ENCODE measurements around the gene DPYD.
A peak's percentile ranks its signal among the peaks of the same experiment; 100 is the strongest.

Gene DPYD

DNA sequence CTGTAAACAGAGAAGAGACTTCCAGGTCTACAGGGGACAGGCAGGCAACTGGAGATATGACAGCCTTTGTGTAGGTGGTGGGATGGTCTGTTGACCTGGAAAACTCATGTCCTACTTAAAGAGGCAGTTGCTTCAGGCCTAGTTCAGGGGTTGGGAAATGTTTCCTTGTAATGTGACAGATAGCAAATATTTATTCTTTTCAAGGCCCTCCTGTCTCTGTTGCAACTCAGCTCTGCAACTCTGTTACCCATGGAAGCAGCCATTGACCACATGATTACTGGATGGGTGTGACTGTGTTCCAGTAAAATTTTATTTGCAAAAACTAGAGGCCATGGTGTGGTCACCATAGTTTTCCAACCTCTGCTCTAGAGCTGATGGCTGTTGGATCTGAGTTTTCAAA, 857.3 kb downstream of the DPYD start:
- no peak overlapping the region for H2BK5ac ChIP-seq (ENCODE audit: low read length)
- no peak overlapping the region for H3K4me3 ChIP-seq (ENCODE audit: low read length in 2 of 2)
- H2AK5ac ChIP-seq (ENCODE audit: low read depth, low read length): no peak overlapping the region
- no peak overlapping the region for H3K9ac ChIP-seq (ENCODE audit: low read depth, low read length, poor library complexity)
- no peak overlapping the region for H2BK12ac ChIP-seq (ENCODE audit: low read length)
- H3K4me2 ChIP-seq (ENCODE audit: insufficient read depth, low read length, poor library complexity, severe bottlenecking): no peak overlapping the region
- no peaks in the 10 kb centered on the region for H3K4me1 ChIP-seq (ENCODE audit: control insufficient read depth in 2 of 2, insufficient read depth in 1 of 2, low read depth in 1 of 2, low read length in 2 of 2)
- H3K9me3 ChIP-seq (replicated peaks in 1 of 2; ENCODE audit: control insufficient read depth in 2 of 2, insufficient read depth in 1 of 2, low read depth in 1 of 2, low read length in 2 of 2): peaks cover 6 to 13% of the 10 kb centered on the region in 2 donors
- no peak for DNase-seq (ENCODE audit: low spot score)
- no peaks in the 10 kb centered on the region for H3K27me3 ChIP-seq (ENCODE audit: control insufficient read depth in 3 of 3, insufficient read depth in 3 of 3, low read depth in 1 of 3, low read length in 3 of 3)
- H2BK120ac ChIP-seq (ENCODE audit: low read depth, low read length): no peak overlapping the region
- no peak overlapping the region for H2BK15ac ChIP-seq (ENCODE audit: low read length)
- no peaks in the 10 kb centered on the region for H3K79me1 ChIP-seq (ENCODE audit: low read depth, low read length)
- H3K18ac ChIP-seq (ENCODE audit: low read length): no peak overlapping the region
- H4K8ac ChIP-seq (ENCODE audit: low read depth, low read length): no peak overlapping the region
- H4K91ac ChIP-seq (ENCODE audit: low read depth, low read length, poor library complexity): no peak overlapping the region
- H3K27ac ChIP-seq (replicated peaks; ENCODE audit: low read length): no peak overlapping the region
- no peak overlapping the region for H3K23ac ChIP-seq (ENCODE audit: low read depth, low read length, poor library complexity)
- no peaks in the 10 kb centered on the region for H3K36me3 ChIP-seq (replicated peaks in 1 of 2; ENCODE audit: control insufficient read depth in 2 of 2, insufficient read depth in 2 of 2, low read length in 2 of 2)
- no peak overlapping the region for H2AFZ ChIP-seq (ENCODE audit: low read length)
- no peak overlapping the region for H3K14ac ChIP-seq (ENCODE audit: low read length)
- no peak overlapping the region for H3K4ac ChIP-seq (ENCODE audit: low read length)

DNA sequence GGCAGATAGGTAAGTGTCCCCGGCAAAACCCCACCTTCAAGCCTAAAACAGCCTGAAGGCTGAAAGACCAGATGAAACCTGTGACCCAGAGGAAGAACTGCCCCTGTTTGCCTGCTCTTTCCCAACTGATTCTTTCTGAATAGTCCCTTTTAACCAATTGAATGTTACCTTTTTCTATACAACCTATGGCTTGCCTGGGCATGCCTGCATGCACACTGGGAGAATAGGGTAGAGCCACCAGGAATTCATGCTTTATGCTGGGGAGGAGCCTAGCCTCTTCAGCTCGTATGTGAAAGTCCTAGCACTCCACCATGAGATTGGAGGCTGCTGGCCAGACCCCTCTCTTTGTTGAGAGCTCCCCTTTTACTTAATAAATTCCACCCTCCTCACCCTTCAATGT, 859.2 kb downstream of the DPYD start:
- H3K4me3 ChIP-seq (ENCODE audit: low read length in 2 of 2): no peak overlapping the region
- no peak overlapping the region for H3K9ac ChIP-seq (ENCODE audit: low read depth, low read length, poor library complexity)
- H3K23ac ChIP-seq (ENCODE audit: low read depth, low read length, poor library complexity): no peak overlapping the region
- H3K36me3 ChIP-seq (replicated peaks in 1 of 2; ENCODE audit: control insufficient read depth in 2 of 2, insufficient read depth in 2 of 2, low read length in 2 of 2): no peaks in the 10 kb centered on the region
- H3K4ac ChIP-seq (ENCODE audit: low read length): no peak overlapping the region
- H3K27me3 ChIP-seq (ENCODE audit: control insufficient read depth in 3 of 3, insufficient read depth in 3 of 3, low read depth in 1 of 3, low read length in 3 of 3): no peaks in the 10 kb centered on the region
- no CpG with 5 or more reads among the region's 2 CpGs for WGBS, 2 donors (ENCODE audit: extremely low coverage in 2 of 2, insufficient read length in 2 of 2, insufficient replicate concordance in 1 of 2)
- H2BK5ac ChIP-seq (ENCODE audit: low read length): no peak overlapping the region
- no peak overlapping the region for H2AK5ac ChIP-seq (ENCODE audit: low read depth, low read length)
- no peak overlapping the region for H2AFZ ChIP-seq (ENCODE audit: low read length)
- no peak for DNase-seq (ENCODE audit: low spot score)
- H3K14ac ChIP-seq (ENCODE audit: low read length): no peak overlapping the region
- H2BK120ac ChIP-seq (ENCODE audit: low read depth, low read length): no peak overlapping the region
- no peak overlapping the region for H4K8ac ChIP-seq (ENCODE audit: low read depth, low read length)
- no peak overlapping the region for H2BK12ac ChIP-seq (ENCODE audit: low read length)
- no peaks in the 10 kb centered on the region for H3K79me1 ChIP-seq (ENCODE audit: low read depth, low read length)
- H4K91ac ChIP-seq (ENCODE audit: low read depth, low read length, poor library complexity): no peak overlapping the region
- no peak overlapping the region for H2BK15ac ChIP-seq (ENCODE audit: low read length)
- no peak overlapping the region for H3K4me2 ChIP-seq (ENCODE audit: insufficient read depth, low read length, poor library complexity, severe bottlenecking)
- peaks cover 6 to 17% of the 10 kb centered on the region in 2 donors for H3K9me3 ChIP-seq (replicated peaks in 1 of 2; ENCODE audit: control insufficient read depth in 2 of 2, insufficient read depth in 1 of 2, low read depth in 1 of 2, low read length in 2 of 2)
- no peak overlapping the region for H3K18ac ChIP-seq (ENCODE audit: low read length)
- no peak overlapping the region for H3K27ac ChIP-seq (replicated peaks; ENCODE audit: low read length)
- no peaks in the 10 kb centered on the region for H3K4me1 ChIP-seq (ENCODE audit: control insufficient read depth in 2 of 2, insufficient read depth in 1 of 2, low read depth in 1 of 2, low read length in 2 of 2)

- no peak overlapping the region for H3K4ac ChIP-seq (ENCODE audit: low read length)
- H3K4me3 ChIP-seq (ENCODE audit: low read length in 2 of 2): no peak overlapping the region
- no peak overlapping the region for H2AK5ac ChIP-seq (ENCODE audit: low read depth, low read length)
- H3K23ac ChIP-seq (ENCODE audit: low read depth, low read length, poor library complexity): no peak overlapping the region
- no peak overlapping the region for H2AFZ ChIP-seq (ENCODE audit: low read length)
- no peak overlapping the region for H3K14ac ChIP-seq (ENCODE audit: low read length)
- no peak overlapping the region for H2BK12ac ChIP-seq (ENCODE audit: low read length)
- H3K18ac ChIP-seq (ENCODE audit: low read length): no peak overlapping the region
- no peak overlapping the region for H2BK120ac ChIP-seq (ENCODE audit: low read depth, low read length)
- no peak overlapping the region for H3K9ac ChIP-seq (ENCODE audit: low read depth, low read length, poor library complexity)
- WGBS, 2 donors (ENCODE audit: extremely low coverage in 2 of 2, insufficient read length in 2 of 2, insufficient replicate concordance in 1 of 2): no CpG with 5 or more reads among the region's 2 CpGs
- no peak overlapping the region for H3K27ac ChIP-seq (replicated peaks; ENCODE audit: low read length)
- no peak for DNase-seq (ENCODE audit: low spot score)
- H3K9me3 ChIP-seq (replicated peaks in 1 of 2; ENCODE audit: control insufficient read depth in 2 of 2, insufficient read depth in 1 of 2, low read depth in 1 of 2, low read length in 2 of 2): peaks cover 5 to 15% of the 10 kb centered on the region in 2 donors
- no peak overlapping the region for H4K91ac ChIP-seq (ENCODE audit: low read depth, low read length, poor library complexity)
- no peak overlapping the region for H2BK5ac ChIP-seq (ENCODE audit: low read length)
- H3K4me2 ChIP-seq (ENCODE audit: insufficient read depth, low read length, poor library complexity, severe bottlenecking): no peak overlapping the region
- H3K27me3 ChIP-seq (ENCODE audit: control insufficient read depth in 3 of 3, insufficient read depth in 3 of 3, low read depth in 1 of 3, low read length in 3 of 3): no peaks in the 10 kb centered on the region
- H2BK15ac ChIP-seq (ENCODE audit: low read length): no peak overlapping the region
- H4K8ac ChIP-seq (ENCODE audit: low read depth, low read length): no peak overlapping the region
- no peaks in the 10 kb centered on the region for H3K36me3 ChIP-seq (replicated peaks in 1 of 2; ENCODE audit: control insufficient read depth in 2 of 2, insufficient read depth in 2 of 2, low read length in 2 of 2)
- H3K79me1 ChIP-seq (ENCODE audit: low read depth, low read length): no peaks in the 10 kb centered on the region
- peaks cover 0 to 1% of the 10 kb centered on the region in 2 donors for H3K4me1 ChIP-seq (ENCODE audit: control insufficient read depth in 2 of 2, insufficient read depth in 1 of 2, low read depth in 1 of 2, low read length in 2 of 2)
Observed at GRCh38 chr1:97056386-97056785, 864.4 kb downstream of the DPYD start.

- Histone ChIP-seq H4K91ac (ENCODE audit: low read depth, low read length, poor library complexity) (no peak overlapping the region), H3K23ac (ENCODE audit: low read depth, low read length, poor library complexity) (no peak overlapping the region), H2AFZ (ENCODE audit: low read length) (peak overlapping the region; percentile 23), H2BK120ac (ENCODE audit: low read depth, low read length) (no peak overlapping the region), H3K79me1 (ENCODE audit: low read depth, low read length) (no peaks in the 10 kb centered on the region), H3K27ac (replicated peaks; ENCODE audit: low read length) (no peak overlapping the region), H3K18ac (ENCODE audit: low read length) (no peak overlapping the region), H3K4me3 (ENCODE audit: low read length in 2 of 2) (no peak overlapping the region), H2BK15ac (ENCODE audit: low read length) (no peak overlapping the region), H3K9ac (ENCODE audit: low read depth, low read length, poor library complexity) (no peak overlapping the region), H3K4me2 (ENCODE audit: insufficient read depth, low read length, poor library complexity, severe bottlenecking) (no peak overlapping the region), H3K27me3 (ENCODE audit: control insufficient read depth in 3 of 3, insufficient read depth in 3 of 3, low read depth in 1 of 3, low read length in 3 of 3) (no peaks in the 10 kb centered on the region), H4K8ac (ENCODE audit: low read depth, low read length) (no peak overlapping the region), H2AK5ac (ENCODE audit: low read depth, low read length) (no peak overlapping the region), H3K14ac (ENCODE audit: low read length) (no peak overlapping the region), H2BK5ac (ENCODE audit: low read length) (no peak overlapping the region), H2BK12ac (ENCODE audit: low read length) (no peak overlapping the region), H3K4me1 (ENCODE audit: control insufficient read depth in 2 of 2, insufficient read depth in 1 of 2, low read depth in 1 of 2, low read length in 2 of 2) (peaks cover 0 to 1% of the 10 kb centered on the region in 2 donors), H3K9me3 (replicated peaks in 1 of 2; ENCODE audit: control insufficient read depth in 2 of 2, insufficient read depth in 1 of 2, low read depth in 1 of 2, low read length in 2 of 2) (peaks cover 2 to 8% of the 10 kb centered on the region in 2 donors), H3K36me3 (replicated peaks in 1 of 2; ENCODE audit: control insufficient read depth in 2 of 2, insufficient read depth in 2 of 2, low read length in 2 of 2) (no peaks in the 10 kb centered on the region), H3K4ac (ENCODE audit: low read length) (no peak overlapping the region)
- WGBS, 2 donors (ENCODE audit: extremely low coverage in 2 of 2, insufficient read length in 2 of 2, insufficient replicate concordance in 1 of 2): no CpG with 5 or more reads among the region's 2 CpGs
- DNase-seq (ENCODE audit: low spot score): no peak
Observed at GRCh38 chr1:97053268-97053667, 867.6 kb downstream of the DPYD start.

Data from neuronal stem cell (in vitro differentiated cells).